SK-N-SH (cell line): Measurements from ENCODE around the gene SEC16A. TPM values are rescaled to one million over a fixed set of nuclear protein-coding genes. Genes with fewer than 3 reads are reported as not detected.

Experiments used
- CTCF ChIA-PET: fragments of 300-600, 350-600 bp; formaldehyde crosslinking; extraction: SDS; loops from one replicate; lab custom pipeline; 2021; lab: Yijun Ruan, JAX
- POLR2A ChIA-PET: fragments of 350-600 bp; sonication (Branson Sonifier 250); formaldehyde crosslinking; extraction: SDS; loops from one replicate; lab custom pipeline; 2020; ENCODE audit warnings: antibody characterized with exemption, inconsistent platforms; lab: Yijun Ruan, JAX
- DNase-seq: peaks from one replicate; pipeline ENCODE4 v3.0.0; 2012
- H2AFZ ChIP-seq: fragments of 200-600 bp; sonication (generic); 2 replicates; pipeline ENCODE4 v1.8.1; 2016; ENCODE audit warnings: antibody characterized with exemption, mild to moderate bottlenecking, low read depth
- H3F3A ChIP-seq: fragments of 200-600 bp; sonication (generic); replicated peaks from 2 replicates; pipeline ENCODE3; 2016; ENCODE audit warnings: antibody characterized with exemption, mild to moderate bottlenecking; ENCODE audit not compliant: insufficient read depth
- H3K27ac ChIP-seq, 2 experiments: fragments of 200-500 bp in 1 of 2; fragments of 200-600 bp in 1 of 2; sonication (Bioruptor generic) in 1 of 2; sonication (generic), shearing (Covaris generic) in 1 of 2; 2 replicates each; pipeline versions ENCODE4 v1.5.1 to v1.6.1; 2014 to 2016; ENCODE audit warnings: low read depth in 2 of 2, inconsistent platforms in 1 of 2, low read length in 1 of 2, mild to moderate bottlenecking in 1 of 2, mixed read lengths in 1 of 2
- H3K27me3 ChIP-seq: fragments of 200-600 bp; sonication (generic), shearing (Covaris generic); 2 replicates; pipeline ENCODE4 v1.6.1; 2016; ENCODE audit warnings: mixed run types; ENCODE audit not compliant: insufficient read depth
- H3K36me3 ChIP-seq, 2 experiments: fragments of 200-500 bp in 1 of 2; fragments of 200-600 bp in 1 of 2; sonication (Bioruptor generic) in 1 of 2; sonication (generic) in 1 of 2; replicated peaks in 1 of 2; 2 replicates each; pipeline versions ENCODE3 to v1.5.1; 2014 to 2016; ENCODE audit warnings: low read length in 1 of 2, mild to moderate bottlenecking in 1 of 2; ENCODE audit not compliant: insufficient read depth in 2 of 2, control insufficient read depth in 1 of 2
- H3K4me1 ChIP-seq, 2 experiments: fragments of 200-500 bp in 1 of 2; fragments of 200-600 bp in 1 of 2; sonication (Bioruptor generic) in 1 of 2; sonication (generic), shearing (Covaris generic) in 1 of 2; 2 replicates each; pipeline versions ENCODE4 v1.5.1 to v1.6.1; 2014 to 2016; ENCODE audit warnings: low read depth in 1 of 2, low read length in 1 of 2, mixed run types in 1 of 2; ENCODE audit not compliant: insufficient read depth in 2 of 2, control insufficient read depth in 1 of 2
- H3K4me2 ChIP-seq: fragments of 200-600 bp; sonication (generic), shearing (Covaris generic); 2 replicates; pipeline ENCODE4 v1.6.1; 2017; ENCODE audit warnings: mixed run types
- H3K4me3 ChIP-seq, 2 experiments: fragments of 200-500 bp in 1 of 2; fragments of 200-600 bp in 1 of 2; sonication (Bioruptor generic) in 1 of 2; sonication (generic), shearing (Covaris generic) in 1 of 2; 2 replicates each; pipeline versions ENCODE4 v1.5.1 to v1.8.1; 2014 to 2016; ENCODE audit warnings: low read depth in 2 of 2, inconsistent platforms in 1 of 2, low read length in 1 of 2, mild to moderate bottlenecking in 1 of 2, mixed read lengths in 1 of 2, moderate library complexity in 1 of 2
- H3K79me2 ChIP-seq: fragments of 200-600 bp; sonication (generic); 2 replicates; pipeline ENCODE4 v1.8.1; 2017; ENCODE audit warnings: mild to moderate bottlenecking; ENCODE audit not compliant: insufficient read depth
- H3K9ac ChIP-seq: fragments of 200-600 bp; sonication (generic); 2 replicates; pipeline ENCODE4 v1.6.1; 2017; ENCODE audit warnings: mixed run types
- H3K9me2 ChIP-seq: fragments of 200-600 bp; sonication (generic); 2 replicates; pipeline ENCODE4 v1.6.1; 2017; ENCODE audit warnings: mixed run types
- H3K9me3 ChIP-seq: fragments of 200-600 bp; sonication (generic); 2 replicates; pipeline ENCODE4 v1.6.1; 2017; ENCODE audit warnings: mixed run types, mild to moderate bottlenecking, moderate library complexity
- H4K20me1 ChIP-seq: fragments of 200-600 bp; sonication (generic); 2 replicates; pipeline ENCODE4 v1.6.1; 2017; ENCODE audit warnings: mild to moderate bottlenecking, mixed run types; ENCODE audit not compliant: insufficient read depth
- EP300 ChIP-seq, 2 experiments: IDR thresholded peaks; 2 replicates each; pipeline versions ENCODE4 v1.4.0 to v1.6.1; 2012; ENCODE audit warnings: borderline replicate concordance in 1 of 2, low read depth in 1 of 2, low read length in 1 of 2
- EZH2phosphoT487 ChIP-seq: fragments of 200-600 bp; sonication (generic); IDR thresholded peaks from 2 replicates; pipeline ENCODE4 v1.6.1; 2017; ENCODE audit warnings: low read depth, mixed run types, mild to moderate bottlenecking, antibody characterized with exemption, moderate library complexity, borderline replicate concordance
- FOXJ3 ChIP-seq: sonication (generic); formaldehyde crosslinking; IDR thresholded peaks from 2 replicates; pipeline ENCODE4 v1.5.1; 2020; ENCODE audit warnings: mild to moderate bottlenecking, missing genetic modification reagents
- FOXM1 ChIP-seq: IDR thresholded peaks from 2 replicates; pipeline ENCODE4 v1.4.0; 2012; ENCODE audit warnings: low read depth, mild to moderate bottlenecking
- GABPA ChIP-seq: IDR thresholded peaks from 2 replicates; pipeline ENCODE4 v1.4.0; 2012; ENCODE audit warnings: low read depth, mild to moderate bottlenecking
- MAX ChIP-seq: IDR thresholded peaks from 2 replicates; pipeline ENCODE4 v1.4.0; 2012; ENCODE audit warnings: low read depth
- MEF2A ChIP-seq: IDR thresholded peaks from 2 replicates; pipeline ENCODE4 v1.4.0; 2012; ENCODE audit warnings: low read depth, borderline replicate concordance
- NFIC ChIP-seq: IDR thresholded peaks from 2 replicates; pipeline ENCODE4 v1.4.0; 2012; ENCODE audit warnings: borderline replicate concordance
- PBX3 ChIP-seq: IDR thresholded peaks from 2 replicates; pipeline ENCODE4; 2012
- POLR2AphosphoS5 ChIP-seq: IDR thresholded peaks from 2 replicates; pipeline ENCODE4 v1.6.1; 2012; ENCODE audit warnings: low read depth, low read length
- RAD21 ChIP-seq: IDR thresholded peaks from 2 replicates; pipeline ENCODE4 v1.6.1; 2012; ENCODE audit warnings: mild to moderate bottlenecking, low read length
- RCOR1 ChIP-seq: fragments of 150-350 bp; IDR thresholded peaks from 2 replicates; pipeline ENCODE4 v1.6.1; 2017; ENCODE audit warnings: antibody characterized with exemption, low read length
- RFX5 ChIP-seq: IDR thresholded peaks from 2 replicates; pipeline ENCODE4 v1.6.1; 2012; ENCODE audit warnings: mild to moderate bottlenecking, improper control_type of control experiment, low read length
- RXRA ChIP-seq: IDR thresholded peaks from 2 replicates; pipeline ENCODE4 v1.4.0; 2012; ENCODE audit warnings: low read depth, mild to moderate bottlenecking, borderline replicate concordance
- SMC3 ChIP-seq: IDR thresholded peaks from 2 replicates; pipeline ENCODE4 v1.6.1; 2012; ENCODE audit warnings: low read depth, low read length, improper control_type of control experiment
- TAF1 ChIP-seq: IDR thresholded peaks from 2 replicates; pipeline ENCODE4 v1.6.1; 2012; ENCODE audit warnings: low read depth, mild to moderate bottlenecking, low read length, moderate library complexity, borderline replicate concordance
- TCF12 ChIP-seq: IDR thresholded peaks from 2 replicates; pipeline ENCODE4 v1.4.0; 2012
- TEAD4 ChIP-seq: IDR thresholded peaks from 2 replicates; pipeline ENCODE4 v1.4.0; 2012; ENCODE audit warnings: mild to moderate bottlenecking, borderline replicate concordance; ENCODE audit not compliant: insufficient read depth
- USF1 ChIP-seq: IDR thresholded peaks from 2 replicates; pipeline ENCODE4 v1.4.0; 2012; ENCODE audit warnings: low read depth, borderline replicate concordance
- USF2 ChIP-seq: fragments of 150-350 bp; IDR thresholded peaks from 2 replicates; pipeline ENCODE4 v1.6.1; 2017; ENCODE audit warnings: antibody characterized with exemption, low read length, low read depth, borderline replicate concordance
- ZBTB33 ChIP-seq: IDR thresholded peaks from 2 replicates; pipeline ENCODE4 v1.4.0; 2012; ENCODE audit warnings: low read depth, borderline replicate concordance
- WGBS: methylation state at CpG from one replicate; pipeline ENCODE4 v1.1.6; 2017; ENCODE audit warnings: low lambda C conversion rate; 5-methylcytosine and 5-hydroxymethylcytosine counted together
- polyA plus RNA-seq, 3 experiments: library from polyadenylated mRNA; depleted of rRNA; stranded (reverse); fragments of >200 nt; gene quantifications; 2 replicates each; pipeline ENCODE4 v1.2.3, GENCODE V29; 2012

The SEC16A gene
- polyA plus RNA-seq, 1 of the 3 experiments (the other 2 are of a cell fraction): 25.9 TPM

GRCh38 chr9:136430588-136431234, 52.1 kb downstream of the SEC16A start:
- H4K20me1 ChIP-seq: peaks cover 25% of the 10 kb centered on the region
- TF ChIP-seq RXRA: no peak
- no peak for TF ChIP-seq EP300 (IDR thresholded peaks at IDR 0.05; ENCODE audit: borderline replicate concordance in 1 of 2, low read depth in 1 of 2, low read length in 1 of 2)
- TF ChIP-seq RFX5: no peak
- TF ChIP-seq TCF12: no peak
- TF ChIP-seq, all 33 proteins: peak for 0
- Histone ChIP-seq H3K79me2 (peaks cover 27% of the 10 kb centered on the region), H2AFZ (no peak overlapping the region), H3K4me1 (no peaks in the 10 kb centered on the region), H3K27ac (no peak overlapping the region), H3K9me3 (no peaks in the 10 kb centered on the region), H3K27me3 (no peaks in the 10 kb centered on the region), H3K4me3 (no peak overlapping the region), H3K9me2 (no peaks in the 10 kb centered on the region), H3K9ac (no peak overlapping the region), H3F3A (peaks cover 17% of the 10 kb centered on the region), H3K36me3 (peaks cover 4 to 42% of the 10 kb centered on the region in 2 experiments), H3K4me2 (no peak overlapping the region)
- CTCF ChIA-PET: interaction anchor here (1.8 kb wide), 1 partner anchor 10 kb away, joined by 6 read pairs; no protein-coding TSS in a partner anchor
- POLR2A ChIA-PET: no interaction called here
- 96% methylated on average over 26 of the region's 29 CpGs for WGBS
- DNase-seq: no peak

- Histone ChIP-seq H3K9ac (no peak overlapping the region), H2AFZ (no peak overlapping the region), H3K27me3 (no peaks in the 10 kb centered on the region), H3K36me3 (peaks cover 4 to 42% of the 10 kb centered on the region in 2 experiments), H3K9me3 (no peaks in the 10 kb centered on the region)
- DNase-seq: no peak
- TF ChIP-seq RFX5: no peak
- TF ChIP-seq USF1: no peak
- no peak for TF ChIP-seq USF2
- TF ChIP-seq GABPA: no peak
- no peak for TF ChIP-seq RXRA
- TF ChIP-seq MEF2A: no peak
- no peak for TF ChIP-seq ZBTB33
- no peak for TF ChIP-seq MAX
- no peak for TF ChIP-seq FOXJ3 (CRISPR knock-in tag)
- no peak for TF ChIP-seq TCF12
- no peak for TF ChIP-seq RAD21
- no peak for TF ChIP-seq FOXM1
- TF ChIP-seq PBX3: no peak
- no peak for TF ChIP-seq TEAD4
- no peak for TF ChIP-seq TAF1
- TF ChIP-seq EZH2phosphoT487: no peak
- TF ChIP-seq SMC3: no peak
- TF ChIP-seq POLR2AphosphoS5: no peak
- no peak for TF ChIP-seq RCOR1
- TF ChIP-seq NFIC: no peak
- TF ChIP-seq, all 33 proteins: peak for 0
- Histone ChIP-seq H4K20me1 (peaks cover 16% of the 10 kb centered on the region), H3K27ac (no peak overlapping the region), H3K9me2 (no peaks in the 10 kb centered on the region), H3K4me3 (no peak overlapping the region), H3K79me2 (peaks cover 19% of the 10 kb centered on the region; the same call in 1 of the 2 replicates), H3K4me1 (no peaks in the 10 kb centered on the region), H3K4me2 (no peak overlapping the region), H3F3A (peaks cover 17% of the 10 kb centered on the region)
- ChIA-PET CTCF (interaction anchor here (0.9 to 1.8 kb wide), 2 partner anchors 10 to 28 kb away, joined by 3 to 6 read pairs; no protein-coding TSS in a partner anchor), POLR2A (no interaction called here)
- WGBS: 87% methylated on average over 21 of the region's 32 CpGs
These were observed 53.0 kb downstream of the SEC16A start for GRCh38 chr9:136429683-136430491.
